Esophagus muscularis mucosa (tissue), 4 donors: ENCODE results near the gene HAAO. TPM values are rescaled to one million over a fixed set of nuclear protein-coding genes. Genes with fewer than 3 reads are reported as not detected.

Source experiments
- DNase-seq: peaks from one replicate; pipeline ENCODE4 v3.0.0-alpha.2; 2017; ENCODE audit errors: extremely low spot score
- H3K27ac ChIP-seq, 4 donors: fragments of 200-600 bp; sonication (generic); replicated peaks in 1 of 4; 1 replicate in 3 of 4; 2 replicates in 1 of 4; pipeline ENCODE4 v1.5.1; 2016 to 2019; ENCODE audit warnings: mild to moderate bottlenecking in 1 of 4
- H3K27me3 ChIP-seq, 4 donors: fragments of 200-600 bp; sonication (generic); one replicate each; pipeline versions ENCODE4 v1.5.1 to v1.6.0; 2016 to 2019
- H3K36me3 ChIP-seq, 4 donors: fragments of 200-600 bp; sonication (generic); one replicate each; pipeline ENCODE4 v1.5.1; 2016 to 2019
- H3K4me1 ChIP-seq, 4 donors: fragments of 200-600 bp; sonication (generic); one replicate each; pipeline ENCODE4 v1.5.1; 2016 to 2019
- H3K4me3 ChIP-seq, 4 donors: fragments of 200-600 bp; sonication (generic); 1 replicate in 2 of 4; 2 replicates in 2 of 4; pipeline ENCODE4 v1.5.1; 2016 to 2019; ENCODE audit warnings: mild to moderate bottlenecking in 4 of 4, moderate library complexity in 1 of 4
- H3K9me3 ChIP-seq, 4 donors: fragments of 200-600 bp; sonication (generic); 1 replicate in 3 of 4; 2 replicates in 1 of 4; pipeline ENCODE4 v1.5.1; 2016 to 2019
- EP300 ChIP-seq: sonication (generic); formaldehyde crosslinking; IDR thresholded peaks from one replicate; pipeline ENCODE4 v1.6.1; 2017; ENCODE audit warnings: antibody characterized with exemption
- POLR2A ChIP-seq: fragments of 450-650 bp; IDR thresholded peaks from one replicate; pipeline ENCODE4 v1.6.1; 2017; ENCODE audit warnings: antibody characterized with exemption, moderate library complexity, mild to moderate bottlenecking, low read depth
- POLR2AphosphoS5 ChIP-seq, 2 donors: sonication (generic); formaldehyde crosslinking; IDR thresholded peaks; one replicate each; pipeline ENCODE4 v1.6.1; 2017; ENCODE audit warnings: antibody characterized with exemption in 2 of 2
- WGBS: methylation state at CpG from one replicate; pipeline ENCODE4 v1.1.5; 2018; 5-methylcytosine and 5-hydroxymethylcytosine counted together
- intact Hi-C: fragments of 100-400 bp; cut with DNase I; formaldehyde crosslinking; loops from one replicate; pipeline ENCODE4 v1.15.1; 2023
- total RNA-seq, 4 donors: library from RNA; depleted of rRNA; stranded (reverse); fragments of >200 nt; gene quantifications; one replicate each; pipeline versions ENCODE4 v1.1.0 to v1.2.1, GENCODE V29; 2016
- TF ChIP-seq, protein P1 (sequence below), 3 experiments: fragments of 200-600 bp in 2 of 3; fragments of 450-650 bp in 1 of 3; sonication (generic) in 2 of 3; IDR thresholded peaks; one replicate each; pipeline ENCODE4 v1.5.1; 2017 to 2019; ENCODE audit warnings: antibody characterized with exemption in 3 of 3, mild to moderate bottlenecking in 2 of 3, moderate library complexity in 1 of 3

HAAO gene
- total RNA-seq, 4 donors from 2014 or later: 2.9 to 4.8 (median 4.0) TPM

DNA sequence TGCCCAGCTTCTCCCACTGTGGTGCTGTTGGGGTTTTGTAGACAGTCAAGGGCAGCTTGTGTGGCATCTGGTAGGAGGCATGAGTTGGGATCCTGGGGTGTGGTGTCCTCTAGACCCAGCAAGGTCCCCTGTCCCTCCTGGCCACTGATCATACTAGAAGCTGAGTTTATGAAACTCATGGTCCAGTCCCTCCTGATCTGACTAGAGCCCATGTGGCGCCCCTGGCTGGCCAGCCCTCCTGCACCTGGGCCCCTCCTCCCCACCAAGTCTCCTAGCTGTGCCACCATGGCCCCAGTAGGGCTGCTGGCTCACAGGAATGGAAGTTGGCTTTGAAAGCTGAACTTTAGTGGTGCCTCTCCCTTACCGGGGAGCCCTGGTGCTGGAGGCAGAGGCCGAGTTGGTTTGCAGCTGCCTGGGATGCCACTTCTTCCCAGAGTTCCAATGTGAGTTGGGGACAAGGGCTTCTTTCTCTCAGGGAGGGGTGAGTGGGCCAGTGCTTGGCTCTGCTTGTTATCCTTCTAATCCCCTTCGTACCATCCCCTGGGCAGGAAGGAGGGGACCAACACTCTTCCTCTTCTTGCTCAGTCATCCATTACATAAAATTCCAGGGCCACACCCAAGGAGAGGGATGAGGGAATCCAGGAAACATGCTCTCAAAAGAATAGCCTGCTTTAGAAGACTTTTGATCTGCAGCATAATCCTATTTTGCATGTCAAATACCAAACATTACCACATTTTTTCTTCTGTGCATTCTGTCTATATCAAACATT lies 37.5 kb upstream of the HAAO start:
- WGBS: 81% methylated on average over 4 of the region's 4 CpGs
- H3K9me3 ChIP-seq: no peaks in the 10 kb centered on the region
- TF ChIP-seq POLR2AphosphoS5 (IDR thresholded peaks at IDR 0.05) (no peak), EP300 (no peak), POLR2A (no peak)
- TF ChIP-seq, protein P1, sequence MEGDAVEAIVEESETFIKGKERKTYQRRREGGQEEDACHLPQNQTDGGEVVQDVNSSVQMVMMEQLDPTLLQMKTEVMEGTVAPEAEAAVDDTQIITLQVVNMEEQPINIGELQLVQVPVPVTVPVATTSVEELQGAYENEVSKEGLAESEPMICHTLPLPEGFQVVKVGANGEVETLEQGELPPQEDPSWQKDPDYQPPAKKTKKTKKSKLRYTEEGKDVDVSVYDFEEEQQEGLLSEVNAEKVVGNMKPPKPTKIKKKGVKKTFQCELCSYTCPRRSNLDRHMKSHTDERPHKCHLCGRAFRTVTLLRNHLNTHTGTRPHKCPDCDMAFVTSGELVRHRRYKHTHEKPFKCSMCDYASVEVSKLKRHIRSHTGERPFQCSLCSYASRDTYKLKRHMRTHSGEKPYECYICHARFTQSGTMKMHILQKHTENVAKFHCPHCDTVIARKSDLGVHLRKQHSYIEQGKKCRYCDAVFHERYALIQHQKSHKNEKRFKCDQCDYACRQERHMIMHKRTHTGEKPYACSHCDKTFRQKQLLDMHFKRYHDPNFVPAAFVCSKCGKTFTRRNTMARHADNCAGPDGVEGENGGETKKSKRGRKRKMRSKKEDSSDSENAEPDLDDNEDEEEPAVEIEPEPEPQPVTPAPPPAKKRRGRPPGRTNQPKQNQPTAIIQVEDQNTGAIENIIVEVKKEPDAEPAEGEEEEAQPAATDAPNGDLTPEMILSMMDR (IDR thresholded peaks at IDR 0.05): no peak
- H3K27ac ChIP-seq: peak overlapping the region; percentile 6 to 45 (median 30)
- intact Hi-C loops: loop anchor here (2.0 to 10.0 kb wide), 6 partner anchors 117 to 745 kb away; no protein-coding TSS in a partner anchor
- no peaks in the 10 kb centered on the region for H3K36me3 ChIP-seq
- H3K27me3 ChIP-seq: no peaks in the 10 kb centered on the region
- no peak for DNase-seq
- no peak overlapping the region for H3K4me3 ChIP-seq
- H3K4me1 ChIP-seq: peaks cover 24 to 32% (median 31%) of the 10 kb centered on the region in 4 donors

DNA sequence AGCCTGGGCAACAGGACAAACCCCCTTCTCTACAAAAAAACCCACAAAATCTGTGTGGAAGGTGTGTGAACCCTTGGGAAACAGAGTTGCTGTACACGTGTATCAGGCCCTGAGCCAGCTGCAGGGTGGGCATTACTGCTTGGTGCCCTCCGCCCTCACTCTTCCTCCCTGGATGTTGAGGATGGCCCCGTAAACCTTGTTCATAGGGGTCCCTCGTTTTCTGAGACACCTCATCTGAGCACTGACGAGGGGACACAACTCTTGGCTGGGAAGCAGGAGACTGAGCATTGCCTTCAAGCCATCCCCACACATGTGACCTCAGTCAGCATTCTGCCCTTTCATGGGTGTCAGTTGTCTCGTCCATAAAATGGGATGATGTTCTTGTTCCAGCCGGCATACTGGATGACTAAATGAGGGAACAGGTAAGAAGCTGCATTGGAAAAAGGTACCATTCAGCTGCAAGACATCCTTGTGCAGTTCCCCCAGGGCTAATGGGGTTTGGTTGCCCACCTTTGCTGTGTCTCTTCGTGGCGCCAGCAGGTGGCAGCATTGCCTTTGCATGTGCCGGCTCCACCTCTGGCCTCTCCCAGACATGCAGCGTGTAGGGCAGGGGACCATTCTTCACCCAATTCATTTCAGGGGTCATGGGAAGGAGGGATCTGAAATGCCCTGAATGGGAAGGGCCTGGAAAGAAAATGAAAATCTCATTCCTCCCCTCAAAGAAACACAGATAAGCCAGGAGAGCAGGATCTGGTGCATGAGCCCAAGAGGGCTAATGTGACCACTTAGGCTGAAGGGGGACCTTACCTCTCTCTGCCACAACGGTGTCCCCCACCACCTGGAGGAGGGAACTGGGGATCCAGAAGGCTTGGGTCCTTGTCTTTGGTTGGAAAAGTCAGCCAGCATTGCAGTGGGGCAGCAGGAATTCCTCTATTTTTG lies 36.4 kb upstream of the HAAO start:
- WGBS: 34% methylated on average over 11 of the region's 12 CpGs
- peak overlapping the region; percentile 19 to 65 (median 44) for H3K27ac ChIP-seq

DNA sequence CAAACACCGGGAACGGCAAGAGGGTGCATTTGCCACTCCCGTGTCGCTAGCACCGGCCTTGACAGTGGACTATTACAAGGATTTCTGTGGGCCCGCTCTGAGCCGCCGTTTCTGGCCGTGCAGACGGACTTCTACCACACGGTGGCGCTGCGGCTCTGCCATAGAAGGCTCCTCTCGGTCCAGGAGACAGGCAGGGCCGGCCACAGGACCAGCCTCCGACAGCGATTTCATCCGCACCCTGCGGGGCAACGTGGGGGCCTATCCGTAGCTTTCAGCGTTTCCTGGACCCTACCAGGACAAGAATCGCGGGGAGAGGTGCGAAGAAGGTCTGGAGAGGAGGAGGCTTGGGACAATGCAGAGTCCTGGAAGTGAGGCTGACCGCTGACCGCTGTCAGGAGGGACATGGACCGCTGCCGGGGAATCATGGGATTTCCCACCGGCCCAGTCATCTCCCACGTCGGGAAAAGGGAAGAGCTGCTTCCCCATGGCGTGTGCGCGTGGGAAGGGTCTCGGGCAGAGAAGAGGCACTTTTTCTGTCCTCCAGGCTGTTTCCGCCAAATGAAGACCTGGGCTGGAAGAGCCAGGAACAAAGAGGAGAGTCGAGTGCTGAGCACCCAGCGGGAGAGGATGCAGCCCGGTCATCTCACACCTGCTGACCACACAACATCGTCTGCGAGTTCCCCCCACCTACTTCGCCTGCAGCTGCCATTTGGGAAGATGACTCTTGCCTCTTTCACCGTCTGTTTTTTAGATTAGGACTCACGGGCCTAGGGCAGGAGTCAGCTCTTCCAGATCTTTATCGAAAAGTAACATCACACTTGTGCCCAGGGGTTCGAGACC lies 35.5 kb upstream of the HAAO start:
- Histone ChIP-seq H3K4me3 (peak overlapping the region; percentile 38 to 49 (median 44)), H3K9me3 (no peaks in the 10 kb centered on the region), H3K4me1 (peaks cover 24 to 42% (median 40%) of the 10 kb centered on the region in 4 donors), H3K36me3 (no peaks in the 10 kb centered on the region), H3K27ac (peak overlapping the region; percentile 26 to 68 (median 50)), H3K27me3 (no peaks in the 10 kb centered on the region)
- peak; percentile 96 for DNase-seq
- intact Hi-C loops: loop anchor here (2.0 to 10.0 kb wide), 6 partner anchors 119 to 747 kb away; no protein-coding TSS in a partner anchor
- TF ChIP-seq POLR2A (no peak), POLR2AphosphoS5 (IDR thresholded peaks at IDR 0.05) (peak in 1 of 2 donors; percentile 55)
- TF ChIP-seq, protein P1 (IDR thresholded peaks at IDR 0.05): peak; percentile 93 to 98 (median 93)
- 28% methylated on average over 46 of the region's 47 CpGs for WGBS

More for the DNA sequence above, 36.4 kb upstream of the HAAO start:
- intact Hi-C loops: loop anchor here (2.0 to 10.0 kb wide), 6 partner anchors 119 to 746 kb away; no protein-coding TSS in a partner anchor
- Histone ChIP-seq H3K27me3 (no peaks in the 10 kb centered on the region), H3K36me3 (no peaks in the 10 kb centered on the region), H3K9me3 (no peaks in the 10 kb centered on the region), H3K4me1 (peaks cover 24 to 40% (median 38%) of the 10 kb centered on the region in 4 donors), H3K4me3 (no peak overlapping the region)
- TF ChIP-seq POLR2AphosphoS5 (IDR thresholded peaks at IDR 0.05) (peak in 1 of 2 donors; percentile 57), POLR2A (no peak)
- TF ChIP-seq, protein P1 (IDR thresholded peaks at IDR 0.05): peak; percentile 93 to 94 (median 93)
- DNase-seq: no peak

DNA sequence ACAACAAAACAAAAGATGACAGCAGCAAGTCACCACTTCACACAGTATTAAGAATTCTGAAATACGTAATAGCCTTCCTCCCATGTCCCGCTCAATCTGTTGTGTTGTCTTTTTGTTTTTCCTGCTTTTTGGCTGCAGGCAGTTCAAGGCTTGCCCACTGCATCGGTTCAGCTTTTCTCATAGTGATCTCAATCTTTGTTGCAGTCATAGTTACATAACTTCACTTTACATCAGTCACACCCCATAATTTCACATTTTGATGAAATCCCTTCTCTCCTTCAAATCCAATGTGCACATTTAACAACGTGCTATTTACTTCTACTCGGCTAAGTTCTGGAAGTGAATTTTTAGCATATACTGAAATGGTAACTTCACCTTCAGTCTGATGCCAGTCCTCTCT lies 33.8 kb upstream of the HAAO start:
- WGBS: 80% methylated on average over 5 of the region's 5 CpGs
- intact Hi-C loops: loop anchor here (5.0 to 10.0 kb wide), 4 partner anchors 121 to 749 kb away; no protein-coding TSS in a partner anchor
- Histone ChIP-seq H3K4me3 (no peak overlapping the region), H3K27me3 (no peaks in the 10 kb centered on the region), H3K4me1 (peaks cover 24 to 42% (median 40%) of the 10 kb centered on the region in 4 donors), H3K36me3 (no peaks in the 10 kb centered on the region), H3K27ac (no peak overlapping the region), H3K9me3 (no peaks in the 10 kb centered on the region)
- TF ChIP-seq POLR2AphosphoS5 (IDR thresholded peaks at IDR 0.05) (no peak), EP300 (no peak), POLR2A (no peak)
- TF ChIP-seq, protein P1 (IDR thresholded peaks at IDR 0.05): no peak
- DNase-seq: no peak
